B cell (primary cell): Measurements from ENCODE around the gene GATAD2A. TPM values are rescaled to one million over a fixed set of nuclear protein-coding genes. Genes with fewer than 3 reads are reported as not detected.
"Not testable (repeated sequence)": the region's sequence is repeated elsewhere in the genome, so short reads cannot be mapped to it uniquely, and the experiment has no call there.

Experiments
- ATAC-seq: fragments of 200-7000 bp; cut with Tn5 transposase; one replicate; pipeline ENCODE4 v1.10.0; 2021; ENCODE audit warnings: low read depth, mild to moderate bottlenecking, moderate number of reproducible peaks, moderate library complexity
- CTCF ChIA-PET: fragments of 350-600 bp; sonication (Branson Sonifier 250); formaldehyde crosslinking; loops from one replicate; lab custom pipeline; 2021; ENCODE audit warnings: antibody characterized with exemption, inconsistent platforms; lab: Charles Lee
- POLR2A ChIA-PET: fragments of 350-600 bp; sonication (Branson Sonifier 250); formaldehyde crosslinking; loops from one replicate; lab custom pipeline; 2021; ENCODE audit warnings: antibody characterized with exemption; lab: Charles Lee
- DNase-seq: peaks from one replicate; pipeline ENCODE4 v3.0.0; 2013
- H2AFZ ChIP-seq: 2 replicates; pipeline ENCODE4 v1.6.1; 2012; ENCODE audit warnings: mild to moderate bottlenecking, low read depth, low read length; ENCODE audit not compliant: insufficient read depth, poor library complexity, severe bottlenecking
- H3K27ac ChIP-seq, 2 donors: 1 replicate in 1 of 2; 2 replicates in 1 of 2; pipeline ENCODE4 v1.5.1; 2012 to 2013; ENCODE audit warnings: low read length in 2 of 2, mild to moderate bottlenecking in 2 of 2, moderate library complexity in 1 of 2
- H3K27me3 ChIP-seq, 4 experiments: fragments of 200-600 bp in 1 of 4; sonication (generic) in 1 of 4; replicated peaks in 1 of 4; 1 replicate in 2 of 4; 2 replicates in 2 of 4; pipeline versions ENCODE4 v1.6.1 to v1.7.0; 2013 to 2016; ENCODE audit warnings: low read length in 3 of 4, mild to moderate bottlenecking in 2 of 4, mixed read lengths in 1 of 4, moderate library complexity in 1 of 4; ENCODE audit not compliant: insufficient read depth in 4 of 4, control insufficient read depth in 3 of 4; ENCODE audit errors: control extremely low read depth in 1 of 4
- H3K36me3 ChIP-seq, 2 experiments: replicated peaks in 1 of 2; 1 replicate in 1 of 2; 2 replicates in 1 of 2; pipeline versions ENCODE4 v1.6.1 to v1.7.1; 2013; ENCODE audit warnings: low read length in 1 of 2; ENCODE audit not compliant: insufficient read depth in 2 of 2, control insufficient read depth in 1 of 2; ENCODE audit errors: control extremely low read depth in 1 of 2, extremely low read depth in 1 of 2
- H3K4me1 ChIP-seq, 2 donors: fragments of 200-600 bp in 1 of 2; sonication (generic) in 1 of 2; 1 replicate in 1 of 2; 2 replicates in 1 of 2; pipeline versions ENCODE4 v1.5.1 to v1.6.1; 2013 to 2017; ENCODE audit warnings: low read length in 2 of 2; ENCODE audit not compliant: control insufficient read depth in 2 of 2, insufficient read depth in 2 of 2
- H3K4me2 ChIP-seq: replicated peaks from 2 replicates; pipeline ENCODE3; 2012; ENCODE audit warnings: mild to moderate bottlenecking, low read depth, low read length; ENCODE audit not compliant: poor library complexity, severe bottlenecking
- H3K4me3 ChIP-seq, 5 experiments: fragments of 200-600 bp in 1 of 5; sonication (generic) in 1 of 5; 1 replicate in 3 of 5; 2 replicates in 2 of 5; pipeline versions ENCODE4 v1.5.1 to v1.7.0; 2011 to 2016; ENCODE audit warnings: low read length in 4 of 5, mild to moderate bottlenecking in 4 of 5, low read depth in 2 of 5, control low read depth in 1 of 5, moderate library complexity in 1 of 5; ENCODE audit not compliant: insufficient read depth in 1 of 5; ENCODE audit errors: control extremely low read depth in 1 of 5, extremely low read depth in 1 of 5
- H3K79me2 ChIP-seq: fragments of 200-600 bp; sonication (generic); one replicate; pipeline ENCODE4 v1.6.0; 2016; ENCODE audit warnings: low read length; ENCODE audit not compliant: control insufficient read depth, insufficient read depth
- H3K9ac ChIP-seq: fragments of 200-600 bp; sonication (generic); 2 replicates; pipeline ENCODE4 v1.6.1; 2017; ENCODE audit warnings: mild to moderate bottlenecking, low read length, moderate library complexity
- H3K9me3 ChIP-seq, 3 donors: one replicate each; pipeline versions ENCODE4 v1.6.1 to v1.7.1; 2013; ENCODE audit warnings: low read length in 2 of 3; ENCODE audit not compliant: control insufficient read depth in 2 of 3, insufficient read depth in 1 of 3; ENCODE audit errors: control extremely low read depth in 1 of 3
- H4K20me1 ChIP-seq: 2 replicates; pipeline ENCODE4 v1.6.0; 2012; ENCODE audit warnings: mild to moderate bottlenecking, low read length; ENCODE audit not compliant: insufficient read depth, control insufficient read depth, poor library complexity, severe bottlenecking
- H3K27ac Mint-ChIP-seq: one replicate; pipeline ENCODE4 v1.8.0; 2021; ENCODE audit warnings: mixed read lengths
- H3K27me3 Mint-ChIP-seq: one replicate; pipeline ENCODE4 v1.8.0; 2021; ENCODE audit warnings: mixed read lengths
- H3K4me1 Mint-ChIP-seq: one replicate; pipeline ENCODE4 v1.8.0; 2021; ENCODE audit warnings: mixed read lengths
- H3K4me3 Mint-ChIP-seq: one replicate; pipeline ENCODE4 v1.8.0; 2021; ENCODE audit warnings: mixed read lengths
- H3K9me3 Mint-ChIP-seq: one replicate; pipeline ENCODE4 v1.8.0; 2022; ENCODE audit warnings: mixed read lengths; ENCODE audit not compliant: insufficient read depth
- CTCF ChIP-seq: fragments of 200-600 bp; IDR thresholded peaks from one replicate; pipeline ENCODE4 v1.8.0; 2022; ENCODE audit warnings: antibody characterized with exemption, mild to moderate bottlenecking
- EZH2 ChIP-seq: IDR thresholded peaks from 2 replicates; pipeline ENCODE4 v1.6.1; 2012; ENCODE audit warnings: borderline replicate concordance, low read depth, mild to moderate bottlenecking, moderate library complexity, low read length; ENCODE audit not compliant: insufficient read depth, poor library complexity, severe bottlenecking
- WGBS: methylation state at CpG from one replicate; pipeline ENCODE4 v1.1.5; 2013; ENCODE audit warnings: missing lambda C conversion rate; ENCODE audit not compliant: insufficient coverage; 5-methylcytosine and 5-hydroxymethylcytosine counted together
- intact Hi-C: fragments of 100-400 bp; cut with micrococcal nuclease; formaldehyde crosslinking; loops from one replicate; pipeline ENCODE4 v1.10.0; 2022
- polyA plus RNA-seq: library from polyadenylated mRNA; depleted of rRNA; stranded (reverse); fragments of >200 nt; gene quantifications from 2 replicates; pipeline ENCODE4 v1.2.3, GENCODE V29; 2012
- total RNA-seq, 2 donors: library from RNA; stranded (reverse); fragments of 120-200 nt in 1 of 2; gene quantifications; 1 replicate in 1 of 2; 2 replicates in 1 of 2; pipeline versions ENCODE4 v1.2.3 to v1.2.4, GENCODE V29; 2013 to 2022

Gene GATAD2A
- total and polyA plus RNA-seq, 2 donors (not counting 1 experiment from before 2014, with no cell fraction given), result 28.8 to 76.3 TPM

- peaks cover 22% of the 10 kb centered on the region for H4K20me1 ChIP-seq
- no peak overlapping the region for H3K4me3 ChIP-seq
- ATAC-seq, result no peak
- DNase-seq, result no peak
- no peak overlapping the region for H3K9ac ChIP-seq
- peaks cover 28 to 48% of the 10 kb centered on the region in 2 donors for H3K4me1 ChIP-seq
- peak overlapping the region; percentile 33 for H3K4me2 ChIP-seq
- no peaks in the 10 kb centered on the region for H3K27me3 Mint-ChIP-seq
- ChIA-PET POLR2A (interaction anchor here (0.7 kb wide), 1 partner anchor 92 kb away, joined by 10 read pairs; no protein-coding TSS in a partner anchor), CTCF (no interaction called here)
- H3K9me3 Mint-ChIP-seq, result peaks cover 5% of the 10 kb centered on the region
- peak overlapping the region; percentile 45 for H3K4me3 Mint-ChIP-seq
- H3K4me1 Mint-ChIP-seq, result peaks cover 51% of the 10 kb centered on the region
- peaks cover 5 to 42% of the 10 kb centered on the region in 2 experiments for H3K36me3 ChIP-seq
- H3K27ac ChIP-seq, result peak overlapping the region in 1 of 2 donors; percentile 41
- intact Hi-C loops, result no loop called here
- H3K79me2 ChIP-seq, result peaks cover 100% of the 10 kb centered on the region
- no peak overlapping the region for H2AFZ ChIP-seq
- TF ChIP-seq EZH2, result no peak
- TF ChIP-seq CTCF, result no peak
- H3K27ac Mint-ChIP-seq, result peak overlapping the region; percentile 48
- H3K9me3 ChIP-seq, result peaks cover 2 to 37% (median 24%) of the 10 kb centered on the region in 3 donors
- no peaks in the 10 kb centered on the region for H3K27me3 ChIP-seq
- WGBS, result 89% methylated on average over 2 of the region's 3 CpGs
Measured at GRCh38 chr19:19470579-19470978, 65.1 kb downstream of the GATAD2A start.

DNA sequence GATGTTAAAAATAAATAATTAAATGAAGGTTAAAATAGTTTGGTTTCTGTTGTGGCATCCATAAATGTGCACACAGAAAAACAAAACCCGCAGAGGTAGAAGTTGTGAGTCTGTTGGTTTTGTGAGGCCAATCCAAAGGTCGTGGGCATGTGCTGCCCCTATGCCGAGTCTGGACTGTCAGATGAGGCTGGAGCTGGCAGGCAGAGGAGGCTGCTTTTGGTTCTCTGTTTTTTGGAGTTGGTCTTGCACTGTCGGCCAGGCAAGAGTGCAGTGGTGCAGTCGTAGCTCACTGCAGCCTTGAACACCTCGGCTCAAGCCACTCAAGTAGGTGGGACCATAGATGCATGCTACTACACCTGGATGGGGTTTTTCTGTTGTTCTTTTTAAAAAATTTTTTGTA lies 66.2 kb downstream of the GATAD2A start:
- Histone ChIP-seq H2AFZ (no peak overlapping the region), H3K36me3 (peaks cover 3 to 41% of the 10 kb centered on the region in 2 experiments), H3K27ac (peak overlapping the region in 1 of 2 donors; percentile 41), H3K4me3 (peak overlapping the region in 1 of 5 experiments; percentile 30), H3K79me2 (peaks cover 100% of the 10 kb centered on the region), H3K9me3 (peaks cover 2 to 29% (median 23%) of the 10 kb centered on the region in 3 donors), H4K20me1 (peaks cover 20% of the 10 kb centered on the region), H3K9ac (peak overlapping the region; percentile 0), H3K4me2 (peak overlapping the region; percentile 55), H3K4me1 (peaks cover 28 to 52% of the 10 kb centered on the region in 2 donors), H3K27me3 (no peaks in the 10 kb centered on the region)
- DNase-seq (no peak), ATAC-seq (peak; percentile 49)
- peaks cover 5% of the 10 kb centered on the region for H3K9me3 Mint-ChIP-seq
- intact Hi-C loops, result no loop called here
- H3K27ac Mint-ChIP-seq, result peak overlapping the region; percentile 87
- peak overlapping the region; percentile 62 for H3K4me3 Mint-ChIP-seq
- H3K27me3 Mint-ChIP-seq, result no peaks in the 10 kb centered on the region
- H3K4me1 Mint-ChIP-seq, result peaks cover 59% of the 10 kb centered on the region
- POLR2A ChIA-PET, result interaction anchor here (0.7 kb wide), 1 partner anchor 13 kb away, joined by 5 read pairs; no protein-coding TSS in a partner anchor
- WGBS, result 58% methylated on average over 6 of the region's 6 CpGs
- TF ChIP-seq EZH2 (no peak), CTCF (no peak)
- CTCF ChIA-PET, result interaction anchor here (1.0 kb wide), 1 partner anchor 13 kb away, joined by 7 read pairs; no protein-coding TSS in a partner anchor

GRCh38 chr19:19472106-19472505 lies 66.6 kb downstream of the GATAD2A start:
- H3K4me3 Mint-ChIP-seq, result peak overlapping the region; percentile 62
- peak overlapping the region; percentile 55 for H3K4me2 ChIP-seq
- ChIA-PET POLR2A (interaction anchor here (0.7 kb wide), 1 partner anchor 1886 kb away, joined by 3 read pairs; the partner anchor contains the start of gene ZNF738), CTCF (interaction anchor here (1.0 kb wide), 1 partner anchor 13 kb away, joined by 7 read pairs; no protein-coding TSS in a partner anchor)
- WGBS, result 60% methylated on average over 2 of the region's 5 CpGs
- H3K36me3 ChIP-seq, result peaks cover 3 to 41% of the 10 kb centered on the region in 2 experiments
- H3K27me3 Mint-ChIP-seq, intact Hi-C loops, DNase-seq, H3K27me3 ChIP-seq, H2AFZ ChIP-seq, H3K9me3 Mint-ChIP-seq: not testable (repeated sequence)
- H3K79me2 ChIP-seq, result peaks cover 100% of the 10 kb centered on the region
- peaks cover 63% of the 10 kb centered on the region for H3K4me1 Mint-ChIP-seq
- H3K27ac Mint-ChIP-seq, result peak overlapping the region; percentile 87
- H3K9ac ChIP-seq, result peak overlapping the region; percentile 0
- peak; percentile 16 for ATAC-seq
- H4K20me1 ChIP-seq, result peaks cover 22% of the 10 kb centered on the region
- H3K27ac ChIP-seq, result peak overlapping the region in 1 of 2 donors; percentile 41
- peaks cover 2 to 24% (median 22%) of the 10 kb centered on the region in 3 donors for H3K9me3 ChIP-seq
- H3K4me1 ChIP-seq, result peaks cover 28 to 52% of the 10 kb centered on the region in 2 donors
- peak overlapping the region in 1 of 5 experiments; percentile 30 for H3K4me3 ChIP-seq
